HG03097 (cell line): ENCODE data around the gene LDLRAD3.

Source experiments
- ATAC-seq: cut with Tn5 transposase; IDR thresholded peaks from one replicate; pipeline ENCODE4 v1.9.1; 2021; ENCODE audit not compliant: unreplicated experiment, low FRiP score

LDLRAD3 gene

GRCh38 chr11:36222831-36223635 is 279.2 kb downstream of the LDLRAD3 start:
- ATAC-seq, result no peak

- no peak for ATAC-seq
These were observed 280.5 kb downstream of the LDLRAD3 start for GRCh38 chr11:36224209-36224882.

GRCh38 chr11:36227044-36227443 is 283.2 kb downstream of the LDLRAD3 start:
- no peak for ATAC-seq

- no peak for ATAC-seq
These were observed 284.8 kb downstream of the LDLRAD3 start for GRCh38 chr11:36228689-36229088.

GRCh38 chr11:36229091-36229705 is 285.3 kb downstream of the LDLRAD3 start:
- no peak for ATAC-seq

- ATAC-seq, result no peak
These were observed 287.2 kb downstream of the LDLRAD3 start for GRCh38 chr11:36230779-36231699.

- no peak for ATAC-seq
These were observed 289.3 kb downstream of the LDLRAD3 start for GRCh38 chr11:36233204-36233603.

- no peak for ATAC-seq
These were observed 291.0 kb downstream of the LDLRAD3 start for GRCh38 chr11:36234825-36235224.

GRCh38 chr11:36235750-36236149 is 291.9 kb downstream of the LDLRAD3 start:
- no peak for ATAC-seq

- no peak for ATAC-seq
These were observed 293.5 kb downstream of the LDLRAD3 start for GRCh38 chr11:36237391-36237790.

GRCh38 chr11:36238036-36238631 is 294.3 kb downstream of the LDLRAD3 start:
- no peak for ATAC-seq

- ATAC-seq, result no peak
These were observed 295.0 kb downstream of the LDLRAD3 start for GRCh38 chr11:36238881-36239280.

- no peak for ATAC-seq
These were observed 295.8 kb downstream of the LDLRAD3 start for GRCh38 chr11:36239636-36240035.

- no peak for ATAC-seq
These were observed 296.3 kb downstream of the LDLRAD3 start for GRCh38 chr11:36240173-36240572.

- ATAC-seq, result no peak
These were observed 296.9 kb downstream of the LDLRAD3 start for GRCh38 chr11:36240801-36241200.

- ATAC-seq, result no peak
These were observed 297.6 kb downstream of the LDLRAD3 start for GRCh38 chr11:36241497-36241896.

GRCh38 chr11:36243641-36244040 is 299.8 kb downstream of the LDLRAD3 start:
- ATAC-seq, result no peak

- ATAC-seq, result no peak
These were observed 303.6 kb downstream of the LDLRAD3 start for GRCh38 chr11:36247493-36247892.

- no peak for ATAC-seq
These were observed 304.6 kb downstream of the LDLRAD3 start for GRCh38 chr11:36248436-36248835.

GRCh38 chr11:36249246-36249645 is 305.4 kb downstream of the LDLRAD3 start:
- no peak for ATAC-seq
